Coronary artery (tissue), 2 donors: ENCODE results near the gene SLC12A7.
"Not testable (repeated sequence)": the region's sequence is repeated elsewhere in the genome, so short reads cannot be mapped to it uniquely, and the experiment has no call there.

ENCODE experiments used
- DNase-seq: peaks from one replicate; pipeline ENCODE4 v3.0.0-alpha.2; 2017; ENCODE audit warnings: low spot score
- H3K27ac ChIP-seq, 2 donors: fragments of 200-600 bp; sonication (generic); one replicate each; pipeline ENCODE4 v1.5.1; 2016 to 2019
- H3K4me3 ChIP-seq: fragments of 200-600 bp; sonication (generic); 2 replicates; pipeline ENCODE4 v1.5.1; 2016; ENCODE audit warnings: mild to moderate bottlenecking, moderate library complexity
- TF ChIP-seq, protein P1 (sequence below): fragments of 200-600 bp; sonication (generic); IDR thresholded peaks from one replicate; pipeline ENCODE4 v1.5.1; 2019; ENCODE audit warnings: antibody characterized with exemption

Gene SLC12A7

DNA sequence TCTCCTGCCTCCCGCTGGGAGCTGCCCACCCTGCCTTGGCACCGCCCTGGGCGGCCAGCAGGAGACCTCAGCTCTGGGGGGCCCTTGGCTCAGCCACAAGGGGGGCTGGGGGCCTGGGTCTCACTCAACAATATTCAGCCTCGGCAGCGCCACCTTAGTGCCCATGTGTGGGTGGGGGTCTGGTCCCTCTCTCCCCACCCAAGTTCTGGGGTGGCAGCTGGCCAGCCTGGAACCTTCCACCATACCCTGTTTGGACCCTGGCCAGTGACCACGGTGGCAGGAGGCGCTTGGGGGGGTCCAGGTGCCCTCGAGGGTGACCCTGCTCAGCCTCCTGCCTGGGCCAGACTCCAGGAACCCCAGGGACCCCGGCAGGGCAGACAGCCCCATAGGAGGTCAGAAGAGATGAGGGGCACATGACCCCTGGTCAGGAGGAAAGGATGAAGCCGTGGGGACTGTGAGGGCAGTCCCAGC lies 81.0 kb downstream of the SLC12A7 start:
- TF ChIP-seq, protein P1, sequence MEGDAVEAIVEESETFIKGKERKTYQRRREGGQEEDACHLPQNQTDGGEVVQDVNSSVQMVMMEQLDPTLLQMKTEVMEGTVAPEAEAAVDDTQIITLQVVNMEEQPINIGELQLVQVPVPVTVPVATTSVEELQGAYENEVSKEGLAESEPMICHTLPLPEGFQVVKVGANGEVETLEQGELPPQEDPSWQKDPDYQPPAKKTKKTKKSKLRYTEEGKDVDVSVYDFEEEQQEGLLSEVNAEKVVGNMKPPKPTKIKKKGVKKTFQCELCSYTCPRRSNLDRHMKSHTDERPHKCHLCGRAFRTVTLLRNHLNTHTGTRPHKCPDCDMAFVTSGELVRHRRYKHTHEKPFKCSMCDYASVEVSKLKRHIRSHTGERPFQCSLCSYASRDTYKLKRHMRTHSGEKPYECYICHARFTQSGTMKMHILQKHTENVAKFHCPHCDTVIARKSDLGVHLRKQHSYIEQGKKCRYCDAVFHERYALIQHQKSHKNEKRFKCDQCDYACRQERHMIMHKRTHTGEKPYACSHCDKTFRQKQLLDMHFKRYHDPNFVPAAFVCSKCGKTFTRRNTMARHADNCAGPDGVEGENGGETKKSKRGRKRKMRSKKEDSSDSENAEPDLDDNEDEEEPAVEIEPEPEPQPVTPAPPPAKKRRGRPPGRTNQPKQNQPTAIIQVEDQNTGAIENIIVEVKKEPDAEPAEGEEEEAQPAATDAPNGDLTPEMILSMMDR, result no peak

DNA sequence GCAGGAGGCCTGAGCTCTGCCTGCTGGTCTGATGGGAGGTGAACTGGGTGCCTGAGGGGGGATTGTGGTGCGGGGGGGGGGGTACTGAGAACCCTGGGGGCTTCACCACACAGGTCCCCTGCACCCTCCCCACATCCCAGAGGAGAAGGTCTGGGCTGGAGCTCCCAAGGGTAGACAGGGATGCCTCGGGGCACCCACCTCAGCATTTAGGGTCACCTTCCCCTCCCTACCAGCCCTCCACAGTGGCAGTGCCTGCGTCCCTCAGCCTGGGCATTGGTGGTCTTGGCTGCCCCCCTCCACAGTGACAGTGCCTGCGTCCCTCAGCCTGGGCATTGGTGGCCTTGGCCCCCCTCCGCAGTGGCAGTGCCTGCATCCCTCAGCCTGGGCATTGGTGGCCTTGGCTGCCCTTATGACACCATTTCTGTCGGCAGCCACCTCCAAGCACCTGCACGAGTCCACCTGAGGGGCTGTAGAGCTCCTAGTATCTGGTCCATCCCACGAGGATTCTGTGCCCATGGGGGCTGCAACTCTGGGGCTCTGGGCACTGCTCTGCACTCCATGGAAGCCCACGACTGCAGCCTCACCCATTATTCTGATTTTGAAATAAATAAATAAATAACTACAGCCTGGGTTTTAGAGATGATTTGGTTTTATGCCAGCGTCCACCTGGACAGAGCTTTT lies 81.8 kb downstream of the SLC12A7 start:
- TF ChIP-seq, protein P1, result no peak
- no peak overlapping the region for H3K27ac ChIP-seq
- no peak for DNase-seq
- H3K4me3 ChIP-seq, result no peak overlapping the region

More for the DNA sequence above, 81.0 kb downstream of the SLC12A7 start:
- no peak overlapping the region for H3K4me3 ChIP-seq
- H3K27ac ChIP-seq, result no peak overlapping the region
- no peak for DNase-seq

DNA sequence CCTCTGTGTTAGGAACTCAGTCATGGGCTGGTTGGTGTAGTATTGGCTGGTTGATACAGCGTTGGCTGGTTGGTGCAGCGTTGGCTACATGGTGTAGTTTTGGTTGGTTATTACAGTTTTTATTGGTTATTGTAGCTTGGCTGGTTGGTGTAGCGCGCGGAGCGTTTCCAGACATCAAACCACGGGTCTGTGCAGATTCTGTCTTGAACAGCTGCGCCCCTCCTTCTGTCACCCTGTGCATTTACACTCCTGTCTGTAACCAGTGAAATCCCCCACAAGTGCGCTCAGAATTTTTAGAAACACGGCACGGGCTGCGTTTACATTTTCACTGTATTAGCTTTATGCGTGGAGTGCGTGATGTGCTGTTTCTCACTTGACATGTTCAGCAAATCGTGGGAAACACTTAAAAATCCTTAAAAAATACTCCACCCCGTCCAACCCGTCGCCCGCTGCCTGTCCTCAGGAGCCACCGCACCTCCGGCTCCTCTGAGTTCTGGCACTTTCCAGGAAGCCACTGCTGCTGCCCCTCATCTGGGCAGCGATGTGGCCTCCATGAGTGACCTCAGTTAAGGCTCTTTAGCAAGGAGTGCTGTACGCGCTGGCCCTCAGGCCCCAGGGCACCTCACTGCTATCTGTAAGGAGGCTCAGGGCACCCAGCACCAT lies 82.5 kb downstream of the SLC12A7 start:
- Histone ChIP-seq H3K4me3 (no peak overlapping the region), H3K27ac (no peak overlapping the region)
- TF ChIP-seq, protein P1, result no peak
- DNase-seq, result no peak

DNA sequence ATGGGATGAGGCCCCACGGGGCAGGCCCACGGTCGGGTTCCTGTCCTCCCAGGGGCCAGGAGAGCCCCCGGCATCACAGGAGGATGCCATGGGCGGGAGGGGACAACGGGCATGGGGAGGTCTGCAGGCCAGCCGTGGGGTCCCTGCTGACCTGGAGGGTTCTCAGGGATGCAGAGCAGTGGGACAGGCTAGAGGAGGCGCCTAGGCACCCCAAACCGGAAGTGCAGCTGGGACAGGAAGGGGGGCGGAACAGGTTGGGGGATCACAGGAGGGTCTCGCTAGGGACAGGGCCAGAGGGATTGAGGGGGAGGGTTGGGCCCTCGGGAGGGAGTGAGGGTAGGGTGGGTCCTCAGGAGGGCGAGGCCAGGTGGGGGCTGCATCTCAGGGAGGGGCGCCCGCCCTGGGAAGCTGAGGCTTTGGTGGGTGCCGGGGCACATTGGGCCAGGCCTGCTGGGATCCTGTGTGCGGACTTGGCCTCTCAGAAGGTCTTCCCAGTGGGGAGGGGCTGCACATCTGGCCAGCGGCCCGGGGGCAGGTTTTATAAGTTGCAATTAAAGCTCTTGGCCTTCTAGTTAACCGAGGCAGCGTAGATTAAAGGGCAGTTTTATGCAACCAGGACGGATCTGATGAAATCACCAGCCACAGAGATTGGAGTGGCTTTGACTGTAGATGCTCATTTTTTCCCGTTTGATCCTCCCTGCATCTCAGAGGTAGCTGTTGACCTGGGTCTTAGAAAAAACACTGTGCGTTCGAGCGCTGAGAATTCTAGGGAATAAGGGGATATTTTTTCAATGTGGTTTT lies 83.2 kb downstream of the SLC12A7 start:
- H3K27ac ChIP-seq, result no peak overlapping the region
- no peak overlapping the region for H3K4me3 ChIP-seq
- no peak for DNase-seq
- TF ChIP-seq, protein P1, result no peak

DNA sequence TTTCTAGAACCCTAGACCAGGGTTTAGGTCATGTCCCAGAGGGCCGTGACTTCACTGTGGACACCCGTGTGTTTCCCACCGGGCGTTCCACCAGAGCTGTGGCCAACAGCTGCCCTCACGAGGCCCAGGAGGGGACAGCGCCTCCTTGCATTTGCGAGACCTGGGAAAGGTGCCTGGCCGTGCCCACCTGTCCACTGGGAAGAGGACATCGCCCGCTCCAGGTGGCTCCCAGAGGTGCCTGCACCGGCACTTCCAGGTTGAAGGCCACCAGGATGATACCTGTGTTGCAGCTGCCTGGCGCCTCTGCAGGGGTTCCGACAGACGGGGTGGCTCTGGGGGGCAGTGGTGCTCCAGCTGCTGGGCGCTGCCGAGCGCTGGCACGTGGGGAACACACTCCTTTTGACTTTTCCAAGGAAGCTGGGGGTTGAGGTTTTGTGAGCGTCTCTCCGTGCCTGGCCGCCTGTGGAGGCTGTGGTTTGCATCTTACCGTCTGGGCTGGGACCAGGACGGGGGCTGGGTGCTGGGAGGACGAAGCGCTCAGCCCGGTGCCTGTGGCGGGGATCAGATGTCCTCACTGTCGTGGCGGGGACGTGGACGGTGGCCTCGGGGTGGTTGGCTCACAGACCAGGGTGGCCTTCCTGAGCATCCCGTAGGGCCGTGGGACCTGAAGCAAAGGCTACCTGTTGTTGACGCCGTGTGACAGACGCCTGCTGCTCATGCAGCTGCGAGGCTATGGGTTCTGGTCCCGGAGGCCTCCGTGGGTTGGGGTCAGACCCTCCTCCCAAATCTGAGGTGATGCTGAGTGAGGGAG lies 84.0 kb downstream of the SLC12A7 start:
- no peak overlapping the region for H3K4me3 ChIP-seq
- TF ChIP-seq, protein P1, result no peak
- no peak overlapping the region for H3K27ac ChIP-seq
- no peak for DNase-seq

DNA sequence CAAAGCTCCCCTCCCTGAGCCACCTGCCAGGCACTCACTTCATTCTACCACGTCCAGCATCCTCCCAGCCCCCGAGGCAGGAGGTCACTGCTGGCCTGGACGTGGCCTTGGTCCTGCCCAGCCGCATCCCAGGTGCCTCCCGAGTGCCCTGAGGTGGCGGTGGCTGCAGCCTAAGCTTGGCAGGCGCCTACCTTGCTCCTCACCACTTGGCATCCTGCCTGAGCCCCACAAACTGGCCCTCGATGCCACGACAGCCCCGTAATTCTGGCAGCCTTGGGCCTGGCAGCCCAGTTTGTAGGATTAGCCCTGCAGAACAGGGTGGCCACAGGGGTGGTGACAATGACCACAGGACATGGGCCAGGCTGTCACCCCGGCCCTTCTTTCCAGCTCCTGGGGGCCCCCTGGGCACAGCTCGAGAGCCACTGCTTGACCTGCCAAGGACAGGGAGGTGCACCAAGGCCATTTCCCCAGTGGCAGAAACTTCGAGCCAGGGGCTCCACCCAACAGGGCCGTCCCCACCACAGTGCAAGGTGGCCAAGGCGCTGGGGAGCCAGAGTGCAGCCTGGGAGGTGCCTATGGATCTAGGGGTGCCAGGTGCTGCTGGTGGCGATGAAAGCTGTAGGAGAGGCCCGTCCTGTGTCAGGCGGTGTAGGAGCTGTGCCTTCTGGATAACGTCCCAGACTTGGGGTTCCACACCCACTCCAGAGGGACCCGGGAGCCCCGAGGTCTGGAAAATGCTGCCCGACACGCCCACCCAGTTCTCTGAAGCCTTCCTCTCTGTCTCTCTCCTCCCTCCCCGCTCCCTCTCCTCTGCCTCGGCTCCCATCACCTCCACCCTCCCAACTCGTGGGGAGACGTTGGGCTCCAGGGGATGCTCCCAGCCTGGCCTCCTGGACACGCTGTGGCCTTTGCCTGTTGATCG lies 84.9 kb downstream of the SLC12A7 start:
- Histone ChIP-seq H3K4me3 (no peak overlapping the region), H3K27ac (no peak overlapping the region)
- no peak for DNase-seq
- TF ChIP-seq, protein P1, result no peak

DNA sequence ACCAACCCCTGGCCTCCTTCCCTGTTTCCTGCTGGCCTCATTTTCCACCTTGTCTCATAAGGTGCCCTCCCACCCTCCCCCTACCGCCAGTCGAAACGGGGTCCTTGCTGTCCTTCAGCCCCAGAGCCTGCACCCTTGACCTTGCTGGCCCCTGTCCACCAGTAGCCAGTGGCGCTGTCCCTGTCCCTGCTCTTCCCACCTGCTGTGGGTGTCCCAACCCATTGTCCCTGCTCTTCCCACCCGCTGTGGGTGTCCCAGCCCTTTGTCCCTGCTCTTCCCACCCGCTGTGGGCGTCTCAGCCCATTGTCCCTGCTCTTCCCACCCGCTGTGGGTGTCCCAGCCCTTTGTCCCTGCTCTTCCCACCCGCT lies 89.9 kb downstream of the SLC12A7 start:
- not testable (repeated sequence) for H3K27ac ChIP-seq, DNase-seq, H3K4me3 ChIP-seq
